ENCODE data around the gene ZNF446.

ZNF446 gene

DNA sequence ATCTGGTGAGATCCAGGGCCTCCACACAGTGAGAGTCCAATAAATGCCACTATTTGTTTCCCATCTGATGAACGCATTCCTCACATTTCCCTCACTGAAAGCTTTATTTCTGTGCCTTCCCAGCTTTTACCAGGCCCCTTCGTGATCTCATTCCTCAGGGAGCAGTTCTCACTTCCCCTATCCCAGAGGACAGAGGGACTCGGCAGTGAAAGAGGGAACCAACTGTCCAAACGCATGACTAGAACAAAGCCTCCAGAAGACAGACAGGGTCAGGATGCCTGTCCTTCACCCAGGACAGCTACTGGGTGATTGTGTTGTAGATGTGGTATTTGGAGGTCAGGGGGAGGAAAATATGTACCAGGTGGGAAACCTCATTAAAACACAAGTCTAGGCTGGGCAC is 45.5 kb downstream of the ZNF446 start:
- Histone ChIP-seq H3K9ac (ENCODE audit: low read depth, low read length, poor library complexity, severe bottlenecking) (no peak overlapping the region), H3F3A (ENCODE audit: low read depth) (no peaks in the 10 kb centered on the region), H3K4me2 (ENCODE audit: low read depth, low read length, poor library complexity, severe bottlenecking) (no peak overlapping the region), H3K4me1 (ENCODE audit: insufficient read depth, low read length, poor library complexity, severe bottlenecking) (peaks cover 12% of the 10 kb centered on the region), H3K9me3 (ENCODE audit: insufficient read depth, low read depth, low read length) (no peaks in the 10 kb centered on the region), H2AFZ (ENCODE audit: low read length) (no peak overlapping the region), H3K36me3 (ENCODE audit: insufficient read depth, low read length) (no peaks in the 10 kb centered on the region), H3K4me3 (ENCODE audit: low read length, poor library complexity, severe bottlenecking) (no peak overlapping the region), H3K79me2 (ENCODE audit: insufficient read depth, low read length) (peaks cover 21% of the 10 kb centered on the region), H3K9me2 (replicated peaks; ENCODE audit: low read depth, low read length) (no peaks in the 10 kb centered on the region), H4K20me1 (ENCODE audit: insufficient read depth, low read length, poor library complexity, severe bottlenecking) (no peaks in the 10 kb centered on the region), H3K27me3 (ENCODE audit: insufficient read depth, low read length, poor library complexity, severe bottlenecking) (no peaks in the 10 kb centered on the region)
- TF ChIP-seq EZH2phosphoT487 (IDR thresholded peaks at IDR 0.05; ENCODE audit: borderline replicate concordance), result no peak
- TF ChIP-seq, protein P1, sequence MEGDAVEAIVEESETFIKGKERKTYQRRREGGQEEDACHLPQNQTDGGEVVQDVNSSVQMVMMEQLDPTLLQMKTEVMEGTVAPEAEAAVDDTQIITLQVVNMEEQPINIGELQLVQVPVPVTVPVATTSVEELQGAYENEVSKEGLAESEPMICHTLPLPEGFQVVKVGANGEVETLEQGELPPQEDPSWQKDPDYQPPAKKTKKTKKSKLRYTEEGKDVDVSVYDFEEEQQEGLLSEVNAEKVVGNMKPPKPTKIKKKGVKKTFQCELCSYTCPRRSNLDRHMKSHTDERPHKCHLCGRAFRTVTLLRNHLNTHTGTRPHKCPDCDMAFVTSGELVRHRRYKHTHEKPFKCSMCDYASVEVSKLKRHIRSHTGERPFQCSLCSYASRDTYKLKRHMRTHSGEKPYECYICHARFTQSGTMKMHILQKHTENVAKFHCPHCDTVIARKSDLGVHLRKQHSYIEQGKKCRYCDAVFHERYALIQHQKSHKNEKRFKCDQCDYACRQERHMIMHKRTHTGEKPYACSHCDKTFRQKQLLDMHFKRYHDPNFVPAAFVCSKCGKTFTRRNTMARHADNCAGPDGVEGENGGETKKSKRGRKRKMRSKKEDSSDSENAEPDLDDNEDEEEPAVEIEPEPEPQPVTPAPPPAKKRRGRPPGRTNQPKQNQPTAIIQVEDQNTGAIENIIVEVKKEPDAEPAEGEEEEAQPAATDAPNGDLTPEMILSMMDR (conservative IDR thresholded peaks at IDR 0.05; ENCODE audit: low read length), result no peak

- Histone ChIP-seq H3K4me2 (ENCODE audit: low read depth, low read length, poor library complexity, severe bottlenecking) (no peak overlapping the region), H2AFZ (ENCODE audit: low read length) (no peak overlapping the region), H3K9me3 (ENCODE audit: insufficient read depth, low read depth, low read length) (no peaks in the 10 kb centered on the region), H3K4me1 (ENCODE audit: insufficient read depth, low read length, poor library complexity, severe bottlenecking) (peaks cover 12% of the 10 kb centered on the region), H3K79me2 (ENCODE audit: insufficient read depth, low read length) (peaks cover 10% of the 10 kb centered on the region), H3K9ac (ENCODE audit: low read depth, low read length, poor library complexity, severe bottlenecking) (no peak overlapping the region), H3F3A (ENCODE audit: low read depth) (no peaks in the 10 kb centered on the region), H4K20me1 (ENCODE audit: insufficient read depth, low read length, poor library complexity, severe bottlenecking) (no peaks in the 10 kb centered on the region), H3K9me2 (replicated peaks; ENCODE audit: low read depth, low read length) (no peaks in the 10 kb centered on the region), H3K27me3 (ENCODE audit: insufficient read depth, low read length, poor library complexity, severe bottlenecking) (no peaks in the 10 kb centered on the region), H3K36me3 (ENCODE audit: insufficient read depth, low read length) (no peaks in the 10 kb centered on the region), H3K4me3 (ENCODE audit: low read length, poor library complexity, severe bottlenecking) (no peak overlapping the region)
- no peak for TF ChIP-seq EZH2phosphoT487 (IDR thresholded peaks at IDR 0.05; ENCODE audit: borderline replicate concordance)
- TF ChIP-seq, protein P1 (conservative IDR thresholded peaks at IDR 0.05; ENCODE audit: low read length), result no peak
Observed at GRCh38 chr19:58522709-58523108, 46.6 kb downstream of the ZNF446 start.

- Histone ChIP-seq H3K4me2 (ENCODE audit: low read depth, low read length, poor library complexity, severe bottlenecking) (no peak overlapping the region), H3F3A (ENCODE audit: low read depth) (no peaks in the 10 kb centered on the region), H3K9me3 (ENCODE audit: insufficient read depth, low read depth, low read length) (no peaks in the 10 kb centered on the region), H3K9me2 (replicated peaks; ENCODE audit: low read depth, low read length) (no peaks in the 10 kb centered on the region), H2AFZ (ENCODE audit: low read length) (no peak overlapping the region), H3K4me3 (ENCODE audit: low read length, poor library complexity, severe bottlenecking) (no peak overlapping the region), H3K4me1 (ENCODE audit: insufficient read depth, low read length, poor library complexity, severe bottlenecking) (peaks cover 12% of the 10 kb centered on the region), H3K27me3 (ENCODE audit: insufficient read depth, low read length, poor library complexity, severe bottlenecking) (no peaks in the 10 kb centered on the region), H3K36me3 (ENCODE audit: insufficient read depth, low read length) (no peaks in the 10 kb centered on the region), H3K79me2 (ENCODE audit: insufficient read depth, low read length) (no peaks in the 10 kb centered on the region), H3K9ac (ENCODE audit: low read depth, low read length, poor library complexity, severe bottlenecking) (no peak overlapping the region), H4K20me1 (ENCODE audit: insufficient read depth, low read length, poor library complexity, severe bottlenecking) (no peaks in the 10 kb centered on the region)
- TF ChIP-seq, protein P1 (conservative IDR thresholded peaks at IDR 0.05; ENCODE audit: low read length), result no peak
- TF ChIP-seq EZH2phosphoT487 (IDR thresholded peaks at IDR 0.05; ENCODE audit: borderline replicate concordance), result no peak
Observed at GRCh38 chr19:58529405-58529804, 53.3 kb downstream of the ZNF446 start.
